SK-N-SH (cell line): ENCODE measurements around the gene ULBP2. TPM values are rescaled to one million over a fixed set of nuclear protein-coding genes. Genes with fewer than 3 reads are reported as not detected.

ENCODE experiments used
- CTCF ChIA-PET: fragments of 300-600, 350-600 bp; formaldehyde crosslinking; extraction: SDS; loops from one replicate; lab custom pipeline; 2021; lab: Yijun Ruan, JAX
- POLR2A ChIA-PET: fragments of 350-600 bp; sonication (Branson Sonifier 250); formaldehyde crosslinking; extraction: SDS; loops from one replicate; lab custom pipeline; 2020; ENCODE audit warnings: antibody characterized with exemption, inconsistent platforms; lab: Yijun Ruan, JAX
- DNase-seq: peaks from one replicate; pipeline ENCODE4 v3.0.0; 2012
- H2AFZ ChIP-seq: fragments of 200-600 bp; sonication (generic); 2 replicates; pipeline ENCODE4 v1.8.1; 2016; ENCODE audit warnings: antibody characterized with exemption, mild to moderate bottlenecking, low read depth
- H3F3A ChIP-seq: fragments of 200-600 bp; sonication (generic); replicated peaks from 2 replicates; pipeline ENCODE3; 2016; ENCODE audit warnings: antibody characterized with exemption, mild to moderate bottlenecking; ENCODE audit not compliant: insufficient read depth
- H3K27ac ChIP-seq, 2 experiments: fragments of 200-500 bp in 1 of 2; fragments of 200-600 bp in 1 of 2; sonication (Bioruptor generic) in 1 of 2; sonication (generic), shearing (Covaris generic) in 1 of 2; 2 replicates each; pipeline versions ENCODE4 v1.5.1 to v1.6.1; 2014 to 2016; ENCODE audit warnings: low read depth in 2 of 2, inconsistent platforms in 1 of 2, low read length in 1 of 2, mild to moderate bottlenecking in 1 of 2, mixed read lengths in 1 of 2
- H3K27me3 ChIP-seq: fragments of 200-600 bp; sonication (generic), shearing (Covaris generic); 2 replicates; pipeline ENCODE4 v1.6.1; 2016; ENCODE audit warnings: mixed run types; ENCODE audit not compliant: insufficient read depth
- H3K36me3 ChIP-seq, 2 experiments: fragments of 200-500 bp in 1 of 2; fragments of 200-600 bp in 1 of 2; sonication (Bioruptor generic) in 1 of 2; sonication (generic) in 1 of 2; replicated peaks in 1 of 2; 2 replicates each; pipeline versions ENCODE3 to v1.5.1; 2014 to 2016; ENCODE audit warnings: low read length in 1 of 2, mild to moderate bottlenecking in 1 of 2; ENCODE audit not compliant: insufficient read depth in 2 of 2, control insufficient read depth in 1 of 2
- H3K4me1 ChIP-seq, 2 experiments: fragments of 200-500 bp in 1 of 2; fragments of 200-600 bp in 1 of 2; sonication (Bioruptor generic) in 1 of 2; sonication (generic), shearing (Covaris generic) in 1 of 2; 2 replicates each; pipeline versions ENCODE4 v1.5.1 to v1.6.1; 2014 to 2016; ENCODE audit warnings: low read depth in 1 of 2, low read length in 1 of 2, mixed run types in 1 of 2; ENCODE audit not compliant: insufficient read depth in 2 of 2, control insufficient read depth in 1 of 2
- H3K4me2 ChIP-seq: fragments of 200-600 bp; sonication (generic), shearing (Covaris generic); 2 replicates; pipeline ENCODE4 v1.6.1; 2017; ENCODE audit warnings: mixed run types
- H3K4me3 ChIP-seq, 2 experiments: fragments of 200-500 bp in 1 of 2; fragments of 200-600 bp in 1 of 2; sonication (Bioruptor generic) in 1 of 2; sonication (generic), shearing (Covaris generic) in 1 of 2; 2 replicates each; pipeline versions ENCODE4 v1.5.1 to v1.8.1; 2014 to 2016; ENCODE audit warnings: low read depth in 2 of 2, inconsistent platforms in 1 of 2, low read length in 1 of 2, mild to moderate bottlenecking in 1 of 2, mixed read lengths in 1 of 2, moderate library complexity in 1 of 2
- H3K79me2 ChIP-seq: fragments of 200-600 bp; sonication (generic); 2 replicates; pipeline ENCODE4 v1.8.1; 2017; ENCODE audit warnings: mild to moderate bottlenecking; ENCODE audit not compliant: insufficient read depth
- H3K9ac ChIP-seq: fragments of 200-600 bp; sonication (generic); 2 replicates; pipeline ENCODE4 v1.6.1; 2017; ENCODE audit warnings: mixed run types
- H3K9me2 ChIP-seq: fragments of 200-600 bp; sonication (generic); 2 replicates; pipeline ENCODE4 v1.6.1; 2017; ENCODE audit warnings: mixed run types
- H3K9me3 ChIP-seq: fragments of 200-600 bp; sonication (generic); 2 replicates; pipeline ENCODE4 v1.6.1; 2017; ENCODE audit warnings: mixed run types, mild to moderate bottlenecking, moderate library complexity
- H4K20me1 ChIP-seq: fragments of 200-600 bp; sonication (generic); 2 replicates; pipeline ENCODE4 v1.6.1; 2017; ENCODE audit warnings: mild to moderate bottlenecking, mixed run types; ENCODE audit not compliant: insufficient read depth
- CHD2 ChIP-seq: fragments of 150-350 bp; IDR thresholded peaks from 2 replicates; pipeline ENCODE4 v1.6.1; 2018; ENCODE audit warnings: low read length; ENCODE audit not compliant: partially characterized antibody
- EZH2phosphoT487 ChIP-seq: fragments of 200-600 bp; sonication (generic); IDR thresholded peaks from 2 replicates; pipeline ENCODE4 v1.6.1; 2017; ENCODE audit warnings: low read depth, mixed run types, mild to moderate bottlenecking, antibody characterized with exemption, moderate library complexity, borderline replicate concordance
- GABPA ChIP-seq: IDR thresholded peaks from 2 replicates; pipeline ENCODE4 v1.4.0; 2012; ENCODE audit warnings: low read depth, mild to moderate bottlenecking
- GATA2 ChIP-seq: sonication (generic); formaldehyde crosslinking; IDR thresholded peaks from 2 replicates; pipeline ENCODE4 v1.5.0; 2020; ENCODE audit warnings: mild to moderate bottlenecking, missing genetic modification reagents
- MXI1 ChIP-seq: IDR thresholded peaks from 2 replicates; pipeline ENCODE4 v1.6.1; 2012; ENCODE audit warnings: mild to moderate bottlenecking, low read depth, low read length, improper control_type of control experiment
- NFIC ChIP-seq: IDR thresholded peaks from 2 replicates; pipeline ENCODE4 v1.4.0; 2012; ENCODE audit warnings: borderline replicate concordance
- RXRA ChIP-seq: IDR thresholded peaks from 2 replicates; pipeline ENCODE4 v1.4.0; 2012; ENCODE audit warnings: low read depth, mild to moderate bottlenecking, borderline replicate concordance
- TCF12 ChIP-seq: IDR thresholded peaks from 2 replicates; pipeline ENCODE4 v1.4.0; 2012
- USF1 ChIP-seq: IDR thresholded peaks from 2 replicates; pipeline ENCODE4 v1.4.0; 2012; ENCODE audit warnings: low read depth, borderline replicate concordance
- WGBS: methylation state at CpG from one replicate; pipeline ENCODE4 v1.1.6; 2017; ENCODE audit warnings: low lambda C conversion rate; 5-methylcytosine and 5-hydroxymethylcytosine counted together
- polyA plus RNA-seq, 3 experiments: library from polyadenylated mRNA; depleted of rRNA; stranded (reverse); fragments of >200 nt; gene quantifications; 2 replicates each; pipeline ENCODE4 v1.2.3, GENCODE V29; 2012
- TF ChIP-seq, protein P1 (sequence below): fragments of 150-350 bp; IDR thresholded peaks from 2 replicates; pipeline ENCODE4 v1.6.1; 2017; ENCODE audit warnings: antibody characterized with exemption, low read length, low read depth, borderline replicate concordance
- TF ChIP-seq, protein P2 (sequence below): IDR thresholded peaks from 2 replicates; pipeline ENCODE4 v1.4.0; 2012; ENCODE audit warnings: low read depth

Gene ULBP2
- polyA plus RNA-seq, 1 of the 3 experiments (the other 2 are of a cell fraction) = 5.0 TPM

GRCh38 chr6:149939909-149940671 is 1.7 kb upstream of the ULBP2 start:
- no peaks in the 10 kb centered on the region for H3K79me2 ChIP-seq
- H3K4me1 ChIP-seq = peaks cover 0 to 8% of the 10 kb centered on the region in 2 experiments; a peak in 1 of 4 replicates
- peaks cover 4% of the 10 kb centered on the region for H3F3A ChIP-seq
- no peak overlapping the region for H3K9ac ChIP-seq
- no peak for DNase-seq
- WGBS = 17% methylated on average over 5 of the region's 6 CpGs
- H4K20me1 ChIP-seq = no peaks in the 10 kb centered on the region
- H3K36me3 ChIP-seq = no peaks in the 10 kb centered on the region
- TF ChIP-seq, protein P1, sequence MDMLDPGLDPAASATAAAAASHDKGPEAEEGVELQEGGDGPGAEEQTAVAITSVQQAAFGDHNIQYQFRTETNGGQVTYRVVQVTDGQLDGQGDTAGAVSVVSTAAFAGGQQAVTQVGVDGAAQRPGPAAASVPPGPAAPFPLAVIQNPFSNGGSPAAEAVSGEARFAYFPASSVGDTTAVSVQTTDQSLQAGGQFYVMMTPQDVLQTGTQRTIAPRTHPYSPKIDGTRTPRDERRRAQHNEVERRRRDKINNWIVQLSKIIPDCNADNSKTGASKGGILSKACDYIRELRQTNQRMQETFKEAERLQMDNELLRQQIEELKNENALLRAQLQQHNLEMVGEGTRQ = no peak
- no peak for TF ChIP-seq GATA2 (CRISPR knock-in tag)
- ChIA-PET POLR2A (no interaction called here), CTCF (interaction anchor here (0.9 to 1.9 kb wide), 3 partner anchors 15 to 77 kb away, joined by 3 to 13 read pairs (median 4); no protein-coding TSS in a partner anchor)
- H3K4me3 ChIP-seq = no peak overlapping the region
- no peaks in the 10 kb centered on the region for H3K9me2 ChIP-seq
- no peak overlapping the region for H2AFZ ChIP-seq
- H3K27ac ChIP-seq = no peak overlapping the region
- H3K9me3 ChIP-seq = no peaks in the 10 kb centered on the region
- H3K4me2 ChIP-seq = no peak overlapping the region
- peaks cover 48% of the 10 kb centered on the region for H3K27me3 ChIP-seq

GRCh38 chr6:149940672-149940982 is 1.2 kb upstream of the ULBP2 start:
- WGBS = 0% methylated on average over 1 of the region's 6 CpGs

More at GRCh38 chr6:149940672-149940982, 1.2 kb upstream of the ULBP2 start:
- no peaks in the 10 kb centered on the region for H4K20me1 ChIP-seq
- no peaks in the 10 kb centered on the region for H3K79me2 ChIP-seq
- TF ChIP-seq, protein P1 = no peak
- no peak for TF ChIP-seq USF1
- TF ChIP-seq MXI1 = no peak
- TF ChIP-seq EZH2phosphoT487 = no peak
- TF ChIP-seq CHD2 = no peak
- TF ChIP-seq RXRA = no peak
- no peak for TF ChIP-seq GABPA
- no peak for TF ChIP-seq NFIC
- no peak for TF ChIP-seq GATA2 (CRISPR knock-in tag)
- no peak for TF ChIP-seq TCF12
- TF ChIP-seq, protein P2, sequence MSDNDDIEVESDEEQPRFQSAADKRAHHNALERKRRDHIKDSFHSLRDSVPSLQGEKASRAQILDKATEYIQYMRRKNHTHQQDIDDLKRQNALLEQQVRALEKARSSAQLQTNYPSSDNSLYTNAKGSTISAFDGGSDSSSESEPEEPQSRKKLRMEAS = no peak
- TF ChIP-seq, all 33 proteins: peak for 0
- no peak overlapping the region for H3K27ac ChIP-seq
- H3K9ac ChIP-seq = no peak overlapping the region
- ChIA-PET POLR2A (no interaction called here), CTCF (interaction anchor here (0.9 to 1.9 kb wide), 4 partner anchors 11 to 76 kb away, joined by 3 to 13 read pairs (median 4); no protein-coding TSS in a partner anchor)
- H3K9me2 ChIP-seq = no peaks in the 10 kb centered on the region
- no peak overlapping the region for H2AFZ ChIP-seq
- H3K4me2 ChIP-seq = no peak overlapping the region
- no peak for DNase-seq
- peaks cover 0 to 8% of the 10 kb centered on the region in 2 experiments; a peak in 1 of 4 replicates for H3K4me1 ChIP-seq
- H3K36me3 ChIP-seq = no peaks in the 10 kb centered on the region
- no peak overlapping the region for H3K4me3 ChIP-seq
- no peaks in the 10 kb centered on the region for H3K9me3 ChIP-seq
- peaks cover 47% of the 10 kb centered on the region for H3K27me3 ChIP-seq
- peaks cover 4% of the 10 kb centered on the region for H3F3A ChIP-seq
